ENCODE measurements around the gene ATXN7. TPM values are rescaled to one million over a fixed set of nuclear protein-coding genes. Genes with fewer than 3 reads are reported as not detected.

ATXN7 gene
- total RNA-seq, 1 experiment from 2014 or later: 3.6 TPM

DNA sequence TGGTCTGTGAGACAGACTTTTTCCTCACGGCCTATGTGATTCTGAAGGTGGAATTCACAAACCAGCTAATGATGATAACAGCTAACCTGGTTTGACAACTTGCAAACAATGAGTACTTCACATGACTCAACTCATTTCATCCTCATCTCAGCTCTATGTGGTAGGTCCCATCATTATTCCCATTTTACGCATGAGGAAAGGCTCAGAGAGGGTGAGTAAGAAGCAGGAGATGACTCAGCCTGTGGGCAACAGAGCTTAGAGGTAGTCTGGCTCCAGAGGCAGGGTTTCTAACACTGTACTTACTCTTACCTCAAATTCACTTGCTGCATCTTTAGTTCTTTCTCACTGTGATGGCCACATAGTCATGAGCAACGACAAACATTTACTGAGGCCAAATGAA lies 185.5 kb downstream of the ATXN7 start:
- no peaks in the 10 kb centered on the region for H3K27me3 ChIP-seq (ENCODE audit: low read length)
- DNase-seq: peak; percentile 78
- H4K20me1 ChIP-seq (ENCODE audit: low read length): no peaks in the 10 kb centered on the region
- H3K27ac ChIP-seq (ENCODE audit: low read length): peak overlapping the region; percentile 99
- H3K9ac ChIP-seq (ENCODE audit: low read length): peak overlapping the region; percentile 78
- ATAC-seq: peak; percentile 83
- H3K9me3 ChIP-seq (ENCODE audit: low read length): no peaks in the 10 kb centered on the region
- H2AFZ ChIP-seq (ENCODE audit: low read length): no peak overlapping the region
- no peaks in the 10 kb centered on the region for H3K9me2 ChIP-seq (replicated peaks; ENCODE audit: low read length)
- H3K4me3 ChIP-seq (ENCODE audit: low read length): no peak overlapping the region
- TF ChIP-seq, protein P1, sequence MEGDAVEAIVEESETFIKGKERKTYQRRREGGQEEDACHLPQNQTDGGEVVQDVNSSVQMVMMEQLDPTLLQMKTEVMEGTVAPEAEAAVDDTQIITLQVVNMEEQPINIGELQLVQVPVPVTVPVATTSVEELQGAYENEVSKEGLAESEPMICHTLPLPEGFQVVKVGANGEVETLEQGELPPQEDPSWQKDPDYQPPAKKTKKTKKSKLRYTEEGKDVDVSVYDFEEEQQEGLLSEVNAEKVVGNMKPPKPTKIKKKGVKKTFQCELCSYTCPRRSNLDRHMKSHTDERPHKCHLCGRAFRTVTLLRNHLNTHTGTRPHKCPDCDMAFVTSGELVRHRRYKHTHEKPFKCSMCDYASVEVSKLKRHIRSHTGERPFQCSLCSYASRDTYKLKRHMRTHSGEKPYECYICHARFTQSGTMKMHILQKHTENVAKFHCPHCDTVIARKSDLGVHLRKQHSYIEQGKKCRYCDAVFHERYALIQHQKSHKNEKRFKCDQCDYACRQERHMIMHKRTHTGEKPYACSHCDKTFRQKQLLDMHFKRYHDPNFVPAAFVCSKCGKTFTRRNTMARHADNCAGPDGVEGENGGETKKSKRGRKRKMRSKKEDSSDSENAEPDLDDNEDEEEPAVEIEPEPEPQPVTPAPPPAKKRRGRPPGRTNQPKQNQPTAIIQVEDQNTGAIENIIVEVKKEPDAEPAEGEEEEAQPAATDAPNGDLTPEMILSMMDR (conservative IDR thresholded peaks at IDR 0.05; ENCODE audit: low read depth, low read length): no peak
- no peak for TF ChIP-seq EZH2phosphoT487 (IDR thresholded peaks at IDR 0.05; ENCODE audit: borderline replicate concordance, low read length)
- TF ChIP-seq EZH2 (IDR thresholded peaks at IDR 0.05; ENCODE audit: low read length, unreplicated experiment): no peak
- intact Hi-C loops (cut with micrococcal nuclease): no loop called here
- no peaks in the 10 kb centered on the region for H3F3A ChIP-seq (ENCODE audit: low read length, unreplicated experiment)
- peak overlapping the region; percentile 74 for H3K4me2 ChIP-seq (ENCODE audit: low read length)
- peaks cover 29% of the 10 kb centered on the region for H3K4me1 ChIP-seq (ENCODE audit: insufficient read depth, low read length)
- POLR2A ChIA-PET (ENCODE audit: unreplicated experiment): no interaction called here
- no peaks in the 10 kb centered on the region for H3K79me2 ChIP-seq (ENCODE audit: low read length)
- no TSS peak for BruUV-seq (replicated peaks)
- CTCF ChIA-PET: no interaction called here
- H3K36me3 ChIP-seq (ENCODE audit: low read depth, low read length): no peaks in the 10 kb centered on the region

DNA sequence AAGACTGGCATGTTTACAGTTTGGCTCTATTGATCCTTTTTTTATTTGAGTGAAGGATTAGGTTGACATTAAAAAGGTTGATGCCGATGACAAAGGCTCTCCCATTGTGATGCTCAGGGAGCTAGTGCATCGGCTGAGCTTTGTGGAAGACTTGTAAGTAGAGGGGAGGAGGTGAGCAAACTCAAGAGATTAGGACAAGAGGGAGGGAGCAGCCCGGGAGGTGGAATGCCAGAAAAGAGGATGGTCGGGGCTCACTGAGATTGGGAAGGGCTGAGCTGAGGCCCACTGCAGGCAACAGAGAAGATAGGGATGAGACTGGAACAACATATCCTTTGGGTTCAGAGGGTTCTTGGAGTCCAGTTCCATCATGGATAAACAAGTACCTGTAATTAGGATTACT lies 186.2 kb downstream of the ATXN7 start:
- Histone ChIP-seq H2AFZ (ENCODE audit: low read length) (no peak overlapping the region), H3K9ac (ENCODE audit: low read length) (peak overlapping the region; percentile 66), H3K4me2 (ENCODE audit: low read length) (peak overlapping the region; percentile 56), H4K20me1 (ENCODE audit: low read length) (no peaks in the 10 kb centered on the region), H3K27ac (ENCODE audit: low read length) (peak overlapping the region; percentile 99), H3F3A (ENCODE audit: low read length, unreplicated experiment) (no peaks in the 10 kb centered on the region), H3K9me3 (ENCODE audit: low read length) (no peaks in the 10 kb centered on the region), H3K4me3 (ENCODE audit: low read length) (no peak overlapping the region), H3K27me3 (ENCODE audit: low read length) (no peaks in the 10 kb centered on the region), H3K79me2 (ENCODE audit: low read length) (no peaks in the 10 kb centered on the region), H3K9me2 (replicated peaks; ENCODE audit: low read length) (no peaks in the 10 kb centered on the region), H3K4me1 (ENCODE audit: insufficient read depth, low read length) (peaks cover 33% of the 10 kb centered on the region), H3K36me3 (ENCODE audit: low read depth, low read length) (no peaks in the 10 kb centered on the region)
- intact Hi-C loops (cut with micrococcal nuclease): no loop called here
- ATAC-seq (no peak), DNase-seq (no peak)
- TF ChIP-seq, protein P1 (conservative IDR thresholded peaks at IDR 0.05; ENCODE audit: low read depth, low read length): no peak
- TF ChIP-seq EZH2phosphoT487 (IDR thresholded peaks at IDR 0.05; ENCODE audit: borderline replicate concordance, low read length) (no peak), EZH2 (IDR thresholded peaks at IDR 0.05; ENCODE audit: low read length, unreplicated experiment) (no peak)
- ChIA-PET CTCF (no interaction called here), POLR2A (ENCODE audit: unreplicated experiment) (interaction anchor here (0.6 kb wide), 1 partner anchor 108 kb away, joined by 4 read pairs; no protein-coding TSS in a partner anchor)
- BruUV-seq (replicated peaks): no TSS peak

Other genes starting within 250 kb of the ATXN7 start
- not detected in 2 replicates for gene SNTN, start 211.2 kb upstream of the ATXN7 start, total RNA-seq (2014; rRNA removed)
- gene C3orf49, start 44.6 kb upstream of the ATXN7 start, total RNA-seq (2014; rRNA removed): not detected in 2 replicates
- 26.7 and 41.8 TPM in 2 replicates for gene THOC7, start 62 bp upstream of the ATXN7 start, total RNA-seq (2014; rRNA removed)
- gene SCAANT1, start 48.5 kb downstream of the ATXN7 start, total RNA-seq (2014; rRNA removed): not detected in 2 replicates
- 73.2 and 80.7 TPM in 2 replicates for gene PSMD6, start 159.6 kb downstream of the ATXN7 start, total RNA-seq (2014; rRNA removed)